Measurements from ENCODE around the gene ITGA11.

The ITGA11 gene

DNA sequence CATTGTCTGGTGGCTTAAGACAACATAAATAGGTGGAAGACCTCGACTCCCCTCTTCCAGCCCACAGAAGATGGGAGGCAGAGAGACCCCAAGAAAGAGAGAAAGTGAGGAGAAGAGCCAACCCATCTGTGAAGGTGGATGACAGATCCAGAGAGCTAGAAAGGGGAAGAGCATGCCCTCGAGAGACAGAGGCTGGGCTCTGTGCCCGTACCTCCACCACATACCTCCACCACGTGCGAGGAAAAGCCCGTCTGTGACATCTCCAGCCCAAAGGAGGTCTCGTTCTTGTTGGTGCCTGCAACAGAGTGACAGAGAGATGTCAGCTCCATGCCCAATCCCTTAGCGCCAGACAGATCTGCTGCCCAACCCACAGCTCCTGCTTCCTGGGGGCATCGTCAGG lies 83.4 kb downstream of the ITGA11 start:
- Histone ChIP-seq H3K4me3 (replicated peaks; ENCODE audit: low read depth, low read length) (no peak overlapping the region), H3K36me3 (ENCODE audit: control insufficient read depth, insufficient read depth, low read length) (no peaks in the 10 kb centered on the region), H3K27me3 (replicated peaks; ENCODE audit: control insufficient read depth, insufficient read depth, low read length) (no peaks in the 10 kb centered on the region; the same call in 1 of the 2 replicates)
- no peak for DNase-seq (ENCODE audit: extremely low read depth, insufficient read length)
- TF ChIP-seq CTCF (IDR thresholded peaks at IDR 0.05; ENCODE audit: insufficient read depth, low read length, poor library complexity, severe bottlenecking) = no peak

DNA sequence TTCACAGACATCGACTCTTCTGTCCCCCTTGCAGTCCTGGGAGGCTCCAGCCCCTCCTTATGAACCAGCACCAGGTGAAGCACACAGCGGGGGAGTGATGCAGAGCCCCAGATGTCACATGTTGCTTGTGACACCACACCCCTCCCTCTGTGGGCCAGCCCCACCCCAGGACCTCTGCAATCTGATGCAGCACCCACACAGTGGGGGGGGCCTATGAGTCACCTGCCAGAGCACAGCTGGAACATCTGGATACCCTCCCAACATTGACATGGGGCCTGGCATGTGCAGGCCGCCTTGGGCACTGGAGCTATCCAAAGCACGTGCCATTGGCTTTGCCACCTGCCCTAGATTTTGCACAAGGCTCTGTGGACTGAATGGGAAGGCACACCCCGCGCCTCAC lies 83.9 kb downstream of the ITGA11 start:
- no peak for DNase-seq (ENCODE audit: extremely low read depth, insufficient read length)
- H3K4me3 ChIP-seq (replicated peaks; ENCODE audit: low read depth, low read length) = no peak overlapping the region
- H3K36me3 ChIP-seq (ENCODE audit: control insufficient read depth, insufficient read depth, low read length) = no peaks in the 10 kb centered on the region
- no peaks in the 10 kb centered on the region; the same call in 1 of the 2 replicates for H3K27me3 ChIP-seq (replicated peaks; ENCODE audit: control insufficient read depth, insufficient read depth, low read length)
- no peak for TF ChIP-seq CTCF (IDR thresholded peaks at IDR 0.05; ENCODE audit: insufficient read depth, low read length, poor library complexity, severe bottlenecking)

- no peaks in the 10 kb centered on the region for H3K36me3 ChIP-seq (ENCODE audit: control insufficient read depth, insufficient read depth, low read length)
- no peaks in the 10 kb centered on the region; the same call in 1 of the 2 replicates for H3K27me3 ChIP-seq (replicated peaks; ENCODE audit: control insufficient read depth, insufficient read depth, low read length)
- TF ChIP-seq CTCF (IDR thresholded peaks at IDR 0.05; ENCODE audit: insufficient read depth, low read length, poor library complexity, severe bottlenecking) = no peak
- no peak for DNase-seq (ENCODE audit: extremely low read depth, insufficient read length)
- H3K4me3 ChIP-seq (replicated peaks; ENCODE audit: low read depth, low read length) = no peak overlapping the region
Measured at GRCh38 chr15:68347392-68347791, 84.6 kb downstream of the ITGA11 start.

GRCh38 chr15:68346979-68347378 lies 85.0 kb downstream of the ITGA11 start:
- no peaks in the 10 kb centered on the region; the same call in 1 of the 2 replicates for H3K27me3 ChIP-seq (replicated peaks; ENCODE audit: control insufficient read depth, insufficient read depth, low read length)
- no peaks in the 10 kb centered on the region for H3K36me3 ChIP-seq (ENCODE audit: control insufficient read depth, insufficient read depth, low read length)
- TF ChIP-seq CTCF (IDR thresholded peaks at IDR 0.05; ENCODE audit: insufficient read depth, low read length, poor library complexity, severe bottlenecking) = no peak
- no peak overlapping the region for H3K4me3 ChIP-seq (replicated peaks; ENCODE audit: low read depth, low read length)
- no peak for DNase-seq (ENCODE audit: extremely low read depth, insufficient read length)

DNA sequence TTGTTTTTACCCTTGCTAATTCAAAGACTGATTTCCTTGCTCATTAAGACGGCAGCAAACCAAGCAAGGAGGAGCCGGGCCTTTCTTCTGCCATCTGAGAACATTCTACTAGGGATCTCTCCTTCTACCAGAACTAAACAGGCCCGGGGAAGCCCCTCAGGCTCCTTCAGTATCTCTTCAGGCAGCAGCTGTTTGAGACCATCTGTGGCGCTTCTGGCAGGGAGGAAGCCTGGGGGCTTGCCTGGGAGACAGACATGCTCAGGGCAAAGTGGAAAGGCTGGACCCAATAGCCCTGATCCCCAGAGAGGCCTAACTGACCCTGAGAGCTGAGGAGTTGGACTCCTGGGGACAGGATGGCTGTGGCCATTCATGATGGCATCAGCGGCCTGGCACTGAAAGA lies 86.5 kb downstream of the ITGA11 start:
- H3K27me3 ChIP-seq (replicated peaks; ENCODE audit: control insufficient read depth, insufficient read depth, low read length) = no peaks in the 10 kb centered on the region; the same call in 1 of the 2 replicates
- DNase-seq (ENCODE audit: extremely low read depth, insufficient read length) = no peak
- H3K36me3 ChIP-seq (ENCODE audit: control insufficient read depth, insufficient read depth, low read length) = no peaks in the 10 kb centered on the region
- no peak overlapping the region for H3K4me3 ChIP-seq (replicated peaks; ENCODE audit: low read depth, low read length)
- TF ChIP-seq CTCF (IDR thresholded peaks at IDR 0.05; ENCODE audit: insufficient read depth, low read length, poor library complexity, severe bottlenecking) = no peak

DNA sequence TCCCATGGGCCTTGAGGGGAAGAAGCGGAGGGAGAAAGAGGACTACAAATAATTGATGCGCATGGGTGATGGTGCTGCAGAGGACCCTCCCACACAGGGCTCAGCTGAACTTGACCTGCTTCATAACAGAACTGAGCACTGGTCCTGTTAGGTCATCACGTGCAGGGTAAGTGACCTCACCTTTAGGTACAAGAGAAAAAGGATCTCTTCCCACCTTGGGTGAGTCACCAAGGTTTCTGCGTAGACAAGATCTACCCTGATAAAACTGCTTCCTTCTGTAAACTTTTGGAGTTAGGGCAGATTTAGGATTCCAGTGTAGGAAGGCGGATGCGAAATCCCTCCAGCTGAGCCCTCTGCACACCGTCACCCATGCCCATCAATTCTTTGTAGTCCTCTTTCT lies 87.4 kb downstream of the ITGA11 start:
- Histone ChIP-seq H3K27me3 (replicated peaks; ENCODE audit: control insufficient read depth, insufficient read depth, low read length) (no peaks in the 10 kb centered on the region; the same call in 1 of the 2 replicates), H3K36me3 (ENCODE audit: control insufficient read depth, insufficient read depth, low read length) (no peaks in the 10 kb centered on the region), H3K4me3 (replicated peaks; ENCODE audit: low read depth, low read length) (no peak overlapping the region)
- DNase-seq (ENCODE audit: extremely low read depth, insufficient read length) = no peak
- no peak for TF ChIP-seq CTCF (IDR thresholded peaks at IDR 0.05; ENCODE audit: insufficient read depth, low read length, poor library complexity, severe bottlenecking)

All from GM06990 (cell line).